ENCODE data around the gene UBASH3B.

UBASH3B gene

DNA sequence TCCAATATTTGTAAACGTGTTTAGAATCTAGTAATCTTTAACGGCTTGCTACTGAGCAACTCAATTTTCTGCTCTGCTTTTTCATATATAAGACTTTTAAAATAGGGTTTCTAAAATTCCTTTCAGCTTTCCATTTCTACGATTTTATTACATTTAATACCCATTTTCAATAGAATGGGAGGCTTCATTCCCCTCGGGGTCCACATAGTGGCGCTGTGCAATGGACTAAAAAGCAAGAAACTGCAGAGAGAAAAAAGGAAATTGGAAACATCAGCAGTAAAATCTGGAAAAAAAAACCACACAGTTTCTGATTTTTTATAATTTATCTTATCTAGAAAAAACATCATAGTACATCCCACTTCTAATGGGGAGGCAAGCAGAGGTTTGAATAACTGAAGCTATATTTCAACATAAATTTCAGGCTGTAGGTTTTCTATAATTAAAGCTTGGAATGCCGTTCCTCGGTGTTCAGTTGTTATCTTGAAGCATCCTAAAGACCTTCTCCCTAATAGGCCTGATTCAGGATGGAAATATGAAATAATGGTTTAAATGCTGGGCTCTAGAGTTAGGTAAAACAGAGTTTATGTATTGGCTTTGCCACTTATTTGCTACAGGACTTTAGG, 208.3 kb downstream of the UBASH3B start:
- peak; percentile 36 to 37 for DNase-seq

All from CD4-positive, alpha-beta T cell treated with Interleukin-1 beta for 1 hour (primary cell).